ENCODE results near the gene ZNF620. TPM values are rescaled to one million over a fixed set of nuclear protein-coding genes. Genes with fewer than 3 reads are reported as not detected.

ZNF620 gene
- total RNA-seq, 2 donors from 2014 or later, result 2.5 to 3.3 TPM

DNA sequence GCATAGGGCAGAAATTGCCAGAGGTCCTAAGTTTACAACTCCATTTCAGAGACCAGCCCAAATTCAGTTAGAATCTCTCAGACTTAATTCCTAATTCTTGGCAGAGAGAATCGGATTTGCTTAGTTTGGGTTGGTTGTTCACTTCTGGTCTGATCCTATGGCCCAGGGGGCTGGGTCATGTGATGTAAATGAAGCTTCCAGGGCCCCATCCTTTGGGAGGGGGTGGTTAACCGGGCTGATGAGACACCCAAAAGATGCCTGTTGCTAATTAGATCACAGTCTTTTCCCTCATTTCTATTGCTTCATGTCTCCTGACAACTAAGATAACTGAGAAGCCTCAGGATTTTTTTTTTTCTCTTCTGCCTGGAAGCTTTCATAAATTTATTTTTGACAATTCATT, 11.1 kb upstream of the ZNF620 start:
- no peak for DNase-seq
- intact Hi-C loops (cut with DNase I), result no loop called here
- ATAC-seq, result no peak

DNA sequence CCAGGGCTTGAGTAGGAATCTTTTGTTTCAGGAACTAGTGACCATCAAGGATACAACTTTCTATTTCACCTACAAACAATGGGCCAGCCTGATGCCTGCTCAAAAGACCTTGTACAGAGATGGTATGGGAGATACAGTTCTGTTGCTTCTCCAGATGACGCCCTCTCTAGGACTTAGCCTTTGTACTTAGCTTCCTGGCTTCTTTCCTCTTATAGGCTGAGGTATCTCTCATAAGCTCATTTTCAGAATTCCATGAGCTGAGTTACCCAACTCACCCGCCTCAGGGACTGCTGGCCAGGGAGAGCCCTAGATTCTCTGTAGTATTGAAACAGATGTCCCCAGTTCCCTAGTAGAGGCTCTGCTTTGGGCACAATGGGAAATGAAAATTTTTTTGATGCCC, 8.6 kb upstream of the ZNF620 start:
- no peak for DNase-seq
- intact Hi-C loops (cut with DNase I), result no loop called here
- ATAC-seq, result no peak

GRCh38 chr3:40499952-40500351, 5.9 kb upstream of the ZNF620 start:
- ATAC-seq (no peak), DNase-seq (no peak)
- intact Hi-C loops (cut with DNase I), result no loop called here

- intact Hi-C loops (cut with DNase I), result no loop called here
- ATAC-seq, result no peak
- DNase-seq, result no peak
These were observed 3.8 kb upstream of the ZNF620 start for GRCh38 chr3:40502034-40502433.

GRCh38 chr3:40504636-40505430, 1.0 kb upstream of the ZNF620 start:
- ATAC-seq (peak; percentile 58 to 83), DNase-seq (peak; percentile 34)
- intact Hi-C loops (cut with DNase I), result no loop called here

- intact Hi-C loops (cut with DNase I), result no loop called here
- DNase-seq (no peak), ATAC-seq (no peak)
These were observed 5.3 kb downstream of the ZNF620 start for GRCh38 chr3:40511031-40511718.

- intact Hi-C loops (cut with DNase I), result no loop called here
These were observed 10.4 kb downstream of the ZNF620 start for GRCh38 chr3:40516201-40516600.

DNA sequence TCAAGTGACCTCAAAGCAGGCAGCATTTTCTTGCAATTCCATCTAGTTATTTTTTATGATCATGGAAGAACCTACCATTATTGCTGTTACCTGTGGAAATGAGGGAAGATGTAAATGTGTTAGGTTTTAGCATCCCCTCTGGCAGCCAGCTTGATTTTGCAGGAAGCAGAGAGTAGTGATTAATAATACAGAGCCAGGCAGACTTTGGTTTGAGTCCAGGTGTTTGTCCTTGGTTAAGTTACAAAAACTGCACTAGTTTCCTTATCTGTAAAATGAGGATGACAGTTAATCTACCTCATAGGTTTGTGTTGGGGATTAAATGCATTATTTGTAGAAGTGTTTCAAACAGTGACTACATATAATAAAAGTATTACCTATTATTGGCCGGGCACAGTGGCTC, 12.2 kb downstream of the ZNF620 start:
- intact Hi-C loops (cut with DNase I), result no loop called here
- DNase-seq (no peak), ATAC-seq (no peak)

More at GRCh38 chr3:40516201-40516600, 10.4 kb downstream of the ZNF620 start:
- no peak for DNase-seq
- ATAC-seq, result no peak

GRCh38 chr3:40518848-40519247, 13.0 kb downstream of the ZNF620 start:
- DNase-seq (no peak), ATAC-seq (no peak)
- intact Hi-C loops (cut with DNase I), result no loop called here

DNA sequence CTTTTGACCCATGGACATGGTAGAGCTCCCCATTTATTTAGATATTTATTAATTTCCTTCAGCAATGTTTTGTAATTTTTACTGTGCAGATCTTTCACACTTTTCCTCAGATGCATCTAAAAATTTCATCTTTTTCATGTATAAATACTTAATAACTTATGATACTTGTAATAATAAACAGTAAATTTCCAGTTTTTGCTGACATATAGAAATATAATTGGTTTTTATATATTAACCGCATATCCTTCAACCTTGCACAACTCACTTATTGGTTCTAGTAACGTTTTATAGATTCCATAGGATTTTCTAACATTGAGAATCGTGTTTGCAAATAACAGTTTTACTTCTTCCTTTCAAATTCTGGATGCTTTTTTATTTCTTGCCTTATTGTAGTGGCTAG, 15.4 kb downstream of the ZNF620 start:
- ATAC-seq (no peak), DNase-seq (no peak)
- intact Hi-C loops (cut with DNase I), result loop anchor here in 1 of 2 donors (5.0 kb wide), 1 partner anchor 64 kb away; the partner anchor contains the start of gene RPL14

- intact Hi-C loops (cut with DNase I), result loop anchor here in 1 of 2 donors (5.0 kb wide), 1 partner anchor 66 kb away; the partner anchor contains the start of gene RPL14
- DNase-seq, result no peak
- ATAC-seq, result peak in 1 of 2 donors; percentile 36
These were observed 17.9 kb downstream of the ZNF620 start for GRCh38 chr3:40523781-40524180.

DNA sequence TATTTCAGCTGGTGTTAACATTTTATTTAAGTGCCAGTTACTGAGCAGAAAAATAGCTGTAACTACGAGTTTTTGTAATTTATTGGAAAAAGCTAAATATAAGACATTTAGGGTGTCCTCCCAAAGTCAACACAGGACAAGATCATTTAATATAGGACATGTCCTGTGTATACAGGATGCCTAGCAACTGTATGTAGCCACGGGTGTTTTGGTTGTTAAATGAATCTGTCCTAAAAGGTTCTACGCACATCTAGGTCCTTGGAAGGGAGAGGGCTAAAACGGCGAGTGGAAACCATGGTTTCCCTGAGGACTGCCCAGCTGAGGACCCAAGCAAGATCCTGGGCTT, 18.4 kb downstream of the ZNF620 start:
- intact Hi-C loops (cut with DNase I), result loop anchor here in 1 of 2 donors (5.0 kb wide), 1 partner anchor 67 kb away; the partner anchor contains the start of gene RPL14
- DNase-seq (no peak), ATAC-seq (peak in 1 of 2 donors; percentile 24)

GRCh38 chr3:40524568-40525285, 18.9 kb downstream of the ZNF620 start, which contains the start of gene ZNF621:
ZNF621 (plus strand) TSS chr3:40524960; CDS start chr3:40525841, 881 bp downstream.
- intact Hi-C loops (cut with DNase I), result loop anchor here in 1 of 2 donors (5.0 kb wide), 1 partner anchor 67 kb away; the partner anchor contains the start of gene RPL14
- ATAC-seq (peak; percentile 100), DNase-seq (peak; percentile 93)

DNA sequence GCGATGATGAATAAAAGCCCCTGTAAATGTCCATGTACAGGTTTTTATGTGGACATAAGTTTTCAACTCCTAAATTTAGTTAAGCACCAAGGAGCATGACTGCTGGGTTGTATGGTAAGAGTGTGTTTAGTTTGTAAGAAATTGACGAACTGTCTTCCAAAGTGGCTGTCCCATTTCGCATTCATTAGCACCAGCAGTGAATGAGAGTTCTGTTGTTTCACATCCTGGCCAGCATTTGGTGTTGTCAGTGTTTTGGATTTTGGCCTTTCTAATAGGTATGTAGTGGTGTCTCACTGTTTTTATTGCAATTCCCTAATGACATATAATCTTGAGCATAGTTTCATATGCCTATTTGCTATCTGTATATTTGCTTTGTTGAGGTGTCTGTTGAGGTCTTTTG, 22.6 kb downstream of the ZNF620 start:
- ATAC-seq (no peak), DNase-seq (no peak)
- intact Hi-C loops (cut with DNase I), result no loop called here

GRCh38 chr3:40532252-40532651, 26.4 kb downstream of the ZNF620 start:
- intact Hi-C loops (cut with DNase I), result no loop called here
- DNase-seq (no peak), ATAC-seq (no peak)

GRCh38 chr3:40534283-40534682, 28.4 kb downstream of the ZNF620 start:
- ATAC-seq (no peak), DNase-seq (no peak)
- intact Hi-C loops (cut with DNase I), result no loop called here

- ATAC-seq (peak in 1 of 2 donors; percentile 85), DNase-seq (no peak)
- intact Hi-C loops (cut with DNase I), result no loop called here
These were observed 41.0 kb downstream of the ZNF620 start for GRCh38 chr3:40546816-40547215.

GRCh38 chr3:40550167-40550566, 44.3 kb downstream of the ZNF620 start:
- ATAC-seq (no peak), DNase-seq (no peak)
- intact Hi-C loops (cut with DNase I), result no loop called here

GRCh38 chr3:40557575-40558161, 51.8 kb downstream of the ZNF620 start:
- intact Hi-C loops (cut with DNase I), result no loop called here
- ATAC-seq (no peak), DNase-seq (no peak)
